Fibroblast of gingiva (primary cell): Measurements from ENCODE around the gene ANK2.
"Not testable (repeated sequence)": the region's sequence is repeated elsewhere in the genome, so short reads cannot be mapped to it uniquely, and the experiment has no call there.

ENCODE experiments used
- DNase-seq: peaks from one replicate; pipeline ENCODE4 v3.0.0-alpha.2; 2011; ENCODE audit warnings: low read depth

The ANK2 gene

DNA sequence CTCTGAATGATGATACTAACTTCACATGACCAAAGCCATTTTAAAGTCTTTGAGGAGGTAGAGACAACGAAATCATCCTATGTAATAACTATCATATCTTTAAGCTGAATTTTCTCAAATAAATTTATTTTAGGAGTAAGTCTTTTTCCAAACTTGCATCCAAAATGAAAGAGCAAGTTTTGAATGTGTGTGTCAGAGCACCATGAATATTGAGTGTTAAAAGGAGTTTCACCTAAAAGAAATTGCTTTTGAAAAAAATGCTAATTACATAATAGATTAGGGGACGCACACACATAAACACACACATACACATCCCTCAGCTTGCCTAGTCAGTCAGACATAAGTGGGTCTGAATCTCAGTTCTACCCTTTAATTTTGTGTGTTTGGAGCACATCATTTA lies 1.9 kb downstream of the ANK2 start:
- no peak for DNase-seq

DNA sequence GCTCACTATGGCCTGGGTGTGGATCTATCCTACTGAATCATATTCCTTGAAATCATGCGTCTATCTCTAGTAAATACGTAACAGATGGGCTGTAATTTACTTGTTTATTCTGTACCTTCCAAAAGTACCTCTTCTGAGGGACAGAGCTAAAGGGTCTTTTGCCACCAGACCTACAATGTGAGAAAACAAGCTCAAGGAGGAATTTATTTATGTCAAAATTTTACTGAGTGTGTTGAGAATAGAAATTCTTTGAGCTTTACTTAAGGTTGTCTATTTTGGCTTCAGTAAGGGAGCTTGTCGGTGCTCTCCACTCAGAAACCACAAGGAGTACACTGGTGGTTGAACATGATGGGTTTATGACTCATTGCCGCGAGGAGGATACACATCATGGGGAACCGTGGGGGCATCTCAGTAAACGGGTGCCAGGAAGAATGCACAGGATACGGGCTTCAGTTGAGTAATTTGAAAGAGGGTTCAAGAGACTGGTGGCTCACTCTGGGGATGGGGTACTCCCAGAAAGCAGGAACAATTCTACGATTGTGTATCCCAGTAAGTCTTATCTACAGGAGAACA lies 3.0 kb downstream of the ANK2 start:
- no peak for DNase-seq

GRCh38 chr4:113053883-113054282 lies 4.4 kb downstream of the ANK2 start:
- no peak for DNase-seq

DNA sequence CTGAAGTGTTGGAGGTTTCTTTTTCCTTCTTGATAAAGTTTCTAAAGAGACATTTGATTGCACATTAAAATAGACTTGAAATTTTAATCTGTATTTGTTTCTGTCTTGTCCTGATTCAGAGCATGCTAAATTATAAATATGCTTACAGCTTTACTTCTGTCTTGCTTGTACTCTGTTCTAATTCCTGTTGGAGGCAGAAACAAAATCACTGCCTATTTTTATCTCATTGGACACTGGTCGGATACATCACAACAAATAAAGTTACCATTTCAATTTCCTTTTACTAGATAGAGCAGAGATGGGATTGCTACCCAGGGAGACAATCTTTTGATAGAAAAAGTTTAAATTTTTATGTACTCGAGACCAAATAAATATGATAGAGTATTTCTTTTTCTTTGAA lies 6.9 kb downstream of the ANK2 start:
- DNase-seq: no peak

- DNase-seq: peak; percentile 4
Observed at GRCh38 chr4:113057891-113058290, 8.4 kb downstream of the ANK2 start.

GRCh38 chr4:113059449-113060182 lies 10.2 kb downstream of the ANK2 start:
- DNase-seq: no peak

GRCh38 chr4:113060853-113061252 lies 11.4 kb downstream of the ANK2 start:
- DNase-seq: no peak

GRCh38 chr4:113064244-113064643 lies 14.8 kb downstream of the ANK2 start:
- DNase-seq: no peak

DNA sequence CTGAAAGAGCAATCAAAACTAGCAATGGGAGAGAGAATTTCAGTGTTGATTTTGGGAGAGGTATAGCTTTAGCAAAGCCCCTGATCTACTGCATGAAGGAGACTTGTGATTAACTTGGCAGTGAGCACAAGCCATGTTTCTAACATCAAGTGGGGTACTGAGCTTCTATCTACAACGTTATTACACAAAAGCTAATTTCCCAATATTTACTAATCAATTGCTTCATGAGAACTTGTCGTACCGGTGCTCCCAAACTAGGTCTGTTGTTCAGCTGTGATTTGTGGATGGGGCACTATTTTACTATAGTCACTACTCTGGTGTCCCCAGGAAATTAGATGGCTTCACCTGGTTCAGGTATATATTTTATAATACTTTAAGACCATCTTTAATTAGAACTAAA lies 16.2 kb downstream of the ANK2 start:
- no peak for DNase-seq

GRCh38 chr4:113068771-113069170 lies 19.3 kb downstream of the ANK2 start:
- DNase-seq: not testable (repeated sequence)

DNA sequence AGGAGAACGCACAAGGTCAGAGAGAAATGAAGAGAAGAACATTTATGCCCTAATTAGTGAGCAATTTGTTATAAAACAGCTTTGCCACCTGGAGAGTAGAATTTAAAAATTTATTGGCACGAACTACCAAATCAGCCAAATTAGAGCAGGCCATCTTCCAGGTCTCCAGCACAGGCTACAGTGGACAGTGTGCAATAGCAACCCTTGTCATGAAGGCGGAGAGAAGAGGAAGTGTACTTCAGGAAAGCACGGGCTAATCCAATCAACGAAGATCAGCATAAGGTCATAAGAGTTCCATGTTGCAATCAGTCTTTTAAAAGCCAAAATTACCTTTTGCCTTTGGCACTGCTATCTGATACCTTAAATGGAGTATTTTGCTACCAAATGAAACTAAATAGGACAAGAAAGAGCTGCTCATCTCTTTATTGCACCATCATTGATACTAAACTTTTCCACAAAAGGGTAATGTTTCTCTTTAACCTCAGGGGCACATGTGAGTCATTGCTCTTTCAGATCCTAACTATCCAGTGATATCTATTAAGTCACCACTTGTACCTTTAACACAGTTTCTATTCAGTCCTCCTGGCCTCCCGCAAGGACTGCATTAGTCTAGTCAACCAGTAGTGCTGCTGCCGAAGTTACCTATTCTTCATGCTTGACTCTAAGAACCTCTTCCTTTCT lies 19.9 kb downstream of the ANK2 start:
- DNase-seq: peak; percentile 66

- no peak for DNase-seq
Observed at GRCh38 chr4:113070755-113071154, 21.3 kb downstream of the ANK2 start.

- DNase-seq: no peak
Observed at GRCh38 chr4:113071274-113071673, 21.8 kb downstream of the ANK2 start.

- no peak for DNase-seq
Observed at GRCh38 chr4:113071805-113072204, 22.4 kb downstream of the ANK2 start.

DNA sequence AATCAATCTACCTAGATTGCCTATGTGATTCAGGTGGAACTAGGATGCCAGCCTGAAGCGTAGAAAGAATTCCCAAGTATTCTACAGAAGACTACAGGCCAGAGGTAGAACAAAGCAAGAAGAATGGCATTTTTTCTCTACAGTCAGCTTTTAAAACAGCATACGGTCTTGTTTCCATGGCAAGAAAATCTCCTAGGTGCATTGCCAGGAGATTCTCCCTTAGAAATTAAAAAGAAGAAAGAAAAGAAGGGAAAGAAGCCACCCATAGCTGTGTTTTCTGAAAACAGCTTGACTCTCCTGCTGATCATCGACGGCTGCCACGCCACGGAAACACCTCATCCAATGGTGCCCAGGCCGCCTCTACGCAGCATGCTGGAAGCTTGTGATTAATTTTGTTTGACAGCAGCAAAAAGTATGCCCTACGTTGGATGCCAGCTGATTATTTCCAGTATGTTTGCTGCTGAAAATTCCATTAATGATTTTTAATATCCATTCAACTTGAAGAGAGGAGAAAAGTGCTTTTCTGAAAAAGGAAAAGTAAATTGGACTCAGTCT lies 24.1 kb downstream of the ANK2 start:
- DNase-seq: no peak

DNA sequence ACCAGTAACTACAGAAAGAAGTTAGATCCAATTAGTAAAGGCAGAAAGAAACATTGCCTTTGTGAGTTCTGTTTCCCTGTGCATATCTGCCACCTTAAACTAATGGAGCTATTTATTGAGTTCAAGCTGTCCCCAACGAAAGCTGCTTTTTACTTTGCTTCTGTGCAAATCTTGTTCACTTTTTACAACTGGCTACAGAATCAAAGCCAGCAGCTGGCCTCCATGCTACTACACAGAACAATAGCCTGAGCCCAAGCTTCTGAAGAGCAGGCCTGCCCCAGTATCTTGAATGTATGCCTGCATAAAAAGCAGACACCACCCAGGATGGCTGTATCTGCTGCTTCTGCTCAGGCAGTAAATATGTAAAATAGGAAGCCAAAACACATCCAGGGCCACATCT lies 28.1 kb downstream of the ANK2 start:
- no peak for DNase-seq

- DNase-seq: no peak
Observed at GRCh38 chr4:113078066-113078465, 28.6 kb downstream of the ANK2 start.

DNA sequence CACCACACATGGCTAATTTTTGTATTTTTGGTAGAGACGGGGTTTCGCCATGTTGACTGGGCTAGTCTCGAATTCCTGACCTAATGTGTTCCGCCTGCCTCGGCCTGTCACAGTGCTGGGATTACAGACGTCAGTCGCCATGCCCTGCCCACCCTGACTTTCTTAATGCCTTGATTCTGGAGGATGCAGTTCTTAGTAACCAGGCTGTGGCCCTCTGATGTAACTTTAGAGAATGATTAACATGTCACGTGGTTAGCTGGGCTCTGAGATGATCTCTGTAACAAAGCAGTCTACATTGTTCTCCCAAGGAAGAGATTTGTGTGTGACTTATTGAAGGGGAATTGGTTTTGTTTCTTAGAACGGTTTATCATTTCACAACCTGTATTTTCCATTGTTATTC lies 30.6 kb downstream of the ANK2 start:
- no peak for DNase-seq

GRCh38 chr4:113080624-113081023 lies 31.2 kb downstream of the ANK2 start:
- DNase-seq: no peak

- no peak for DNase-seq
Observed at GRCh38 chr4:113083346-113083745, 33.9 kb downstream of the ANK2 start.

- DNase-seq: peak; percentile 44
Observed at GRCh38 chr4:113086172-113086695, 36.8 kb downstream of the ANK2 start.

GRCh38 chr4:113088050-113088449 lies 38.6 kb downstream of the ANK2 start:
- DNase-seq: no peak

GRCh38 chr4:113090954-113091353 lies 41.5 kb downstream of the ANK2 start:
- no peak for DNase-seq
